ENCODE measurements around the gene CCDC85C. TPM values are rescaled to one million over a fixed set of nuclear protein-coding genes. Genes with fewer than 3 reads are reported as not detected.
A peak's percentile ranks its signal among the peaks of the same experiment; 100 is the strongest.

CCDC85C gene
- total and polyA plus RNA-seq, 2 of the 8 experiments (the other 6 are each of a cell fraction or from before 2014, with no cell fraction given) = 16.8 to 35.8 TPM

GRCh38 chr14:99581374-99581773 lies 22.6 kb downstream of the CCDC85C start:
- no peak overlapping the region for H3K27ac ChIP-seq (ENCODE audit: low read depth, low read length)
- H3K36me3 ChIP-seq (ENCODE audit: control insufficient read depth in 2 of 4, insufficient read depth in 4 of 4, low read length in 3 of 4) = no peaks in the 10 kb centered on the region
- H3K4ac ChIP-seq (replicated peaks; ENCODE audit: insufficient read length, low read depth, low read length) = no peak overlapping the region
- no peaks in the 10 kb centered on the region for H3K27me3 ChIP-seq (replicated peaks in 1 of 4; ENCODE audit: control insufficient read depth in 3 of 4, extremely low read depth in 1 of 4, insufficient read depth in 3 of 4, low read length in 3 of 4)
- peaks cover 2 to 32% of the 10 kb centered on the region in 2 experiments for H4K20me1 ChIP-seq (replicated peaks in 1 of 2; ENCODE audit: control insufficient read depth in 1 of 2, insufficient read depth in 2 of 2, low read length in 2 of 2)
- H3K56ac ChIP-seq (replicated peaks; ENCODE audit: insufficient read length, low read depth, low read length) = no peak overlapping the region
- DNase-seq (ENCODE audit: low read depth in 1 of 2, low spot score in 2 of 2) = no peak
- H3K9ac ChIP-seq (replicated peaks in 1 of 4; ENCODE audit: extremely low read depth in 1 of 4, low read depth in 3 of 4, low read length in 3 of 4) = no peak overlapping the region
- H3K9me3 ChIP-seq (ENCODE audit: insufficient read depth in 2 of 2, low read depth in 1 of 2, low read length in 1 of 2) = no peaks in the 10 kb centered on the region
- no peak overlapping the region; the same call in 1 of the 2 replicates for H3K18ac ChIP-seq (ENCODE audit: extremely low read depth, low read length)
- no peak overlapping the region; the same call in 1 of the 2 replicates for H2AK5ac ChIP-seq (ENCODE audit: low read depth, low read length)
- no peak overlapping the region for H4K5ac ChIP-seq (ENCODE audit: insufficient read length, low read depth, low read length)
- 82% methylated on average over 16 of the region's 16 CpGs; no CpG with 5 or more reads in 1 of the 2 experiments for WGBS, 2 experiments (ENCODE audit: extremely low coverage in 1 of 2, insufficient coverage in 1 of 2, insufficient read length in 1 of 2, insufficient replicate concordance in 2 of 2, low coverage in 1 of 2, low lambda C conversion rate in 2 of 2, missing lambda C conversion rate in 1 of 2)
- peaks cover 0 to 53% of the 10 kb centered on the region in 2 experiments; a peak in 2 of 4 replicates for H3K79me2 ChIP-seq (ENCODE audit: control insufficient read depth in 1 of 2, insufficient read depth in 2 of 2, low read length in 2 of 2)
- no peak overlapping the region for H2BK20ac ChIP-seq (ENCODE audit: low read length)
- H4K91ac ChIP-seq (replicated peaks; ENCODE audit: insufficient read length, low read length) = no peak overlapping the region
- H3K23ac ChIP-seq (ENCODE audit: insufficient read length) = no peak overlapping the region
- H3K79me1 ChIP-seq (ENCODE audit: low read depth, low read length) = peaks cover 37% of the 10 kb centered on the region
- H2BK120ac ChIP-seq (replicated peaks; ENCODE audit: low read depth, low read length) = no peak overlapping the region
- H2BK5ac ChIP-seq (ENCODE audit: low read depth, low read length) = 0 out of 2 replicates have a peak overlapping the region, but pooled peaks have one; percentile 41
- H2BK15ac ChIP-seq (ENCODE audit: low read length) = no peak overlapping the region
- no peak overlapping the region for H2AFZ ChIP-seq (ENCODE audit: low read length)
- TF ChIP-seq FOSL1 (IDR thresholded peaks at IDR 0.05; ENCODE audit: insufficient read depth, low read depth, low read length) = no peak
- no peak for TF ChIP-seq RFX5 (IDR thresholded peaks at IDR 0.05; ENCODE audit: borderline replicate concordance, low read depth, low read length)
- no peak for TF ChIP-seq TAF1 (IDR thresholded peaks at IDR 0.05; ENCODE audit: low read depth, low read length)
- H3K14ac ChIP-seq (ENCODE audit: insufficient read length) = no peak overlapping the region
- H3K4me1 ChIP-seq (replicated peaks in 1 of 4; ENCODE audit: control insufficient read depth in 3 of 4, insufficient read depth in 4 of 4, low read length in 3 of 4) = peaks cover 0 to 31% (median 18%) of the 10 kb centered on the region in 4 experiments; a peak in 6 of 7 replicates
- H3K4me3 ChIP-seq (ENCODE audit: extremely low read depth in 1 of 4, insufficient read depth in 2 of 4, low read depth in 3 of 4, low read length in 4 of 4) = no peak overlapping the region
- H3K4me2 ChIP-seq (ENCODE audit: insufficient read depth in 1 of 2, low read depth in 2 of 2, low read length in 2 of 2) = no peak overlapping the region
- H4K8ac ChIP-seq (ENCODE audit: extremely low read depth, insufficient read depth, low read length) = 0 out of 2 replicates have a peak overlapping the region, but pooled peaks have one; percentile 38
- FAIRE-seq = no peak
- CTCF ChIA-PET (ENCODE audit: partially characterized antibody) = interaction anchor here (0.7 to 3.9 kb wide), 7 partner anchors 8 to 64 kb away, joined by 3 to 14 read pairs (median 3); no protein-coding TSS in a partner anchor
- POLR2A ChIA-PET (ENCODE audit: partially characterized antibody) = interaction anchor here (2.2 kb wide), 1 partner anchor 23 kb away, joined by 10 read pairs; the partner anchor contains the start of gene CCDC85C
- peak overlapping the region; percentile 71; the same call in 1 of the 2 replicates for H2BK12ac ChIP-seq (ENCODE audit: low read depth, low read length)
- no peaks in the 10 kb centered on the region; the same call in 1 of the 2 replicates for H3K23me2 ChIP-seq (ENCODE audit: low read depth, low read length)

All from H1 (cell line).